Activated CD8-positive, alpha-beta memory T cell treated with anti-CD3 and anti-CD28 coated beads, Interleukin-2, amount 50 U/mL, for 4 hours (primary cell): ENCODE data around the gene ZNF879.
A peak's percentile ranks its signal among the peaks of the same experiment; 100 is the strongest.

Experiments used
- DNase-seq: peaks from one replicate; pipeline ENCODE4 v3.0.0-alpha.2; 2020

ZNF879 gene

GRCh38 chr5:179023528-179024189 lies at the start of gene ZNF879:
TSS of gene ZNF879 (plus strand) at chr5:179023804. CDS start at chr5:179025005, 1,201 bp downstream.
- DNase-seq: peak; percentile 93

- no peak for DNase-seq
Observed at GRCh38 chr5:178981381-178981780, 42.2 kb upstream of the ZNF879 start.

- no peak for DNase-seq
Observed at GRCh38 chr5:178982941-178983340, 40.7 kb upstream of the ZNF879 start.

GRCh38 chr5:178983728-178984127 lies 39.9 kb upstream of the ZNF879 start:
- DNase-seq: no peak

- DNase-seq: no peak
Observed at GRCh38 chr5:178984145-178985072, 39.2 kb upstream of the ZNF879 start.

GRCh38 chr5:178986326-178986960 lies 37.2 kb upstream of the ZNF879 start:
- no peak for DNase-seq

- DNase-seq: no peak
Observed at GRCh38 chr5:178988436-178989220, 35.0 kb upstream of the ZNF879 start.

GRCh38 chr5:178989311-178989710 lies 34.3 kb upstream of the ZNF879 start:
- DNase-seq: no peak

- no peak for DNase-seq
Observed at GRCh38 chr5:178990491-178990890, 33.1 kb upstream of the ZNF879 start.

- no peak for DNase-seq
Observed at GRCh38 chr5:178991190-178992145, 32.1 kb upstream of the ZNF879 start.

GRCh38 chr5:178992291-178992895 lies 31.2 kb upstream of the ZNF879 start:
- DNase-seq: no peak

GRCh38 chr5:178993236-178993765 lies 30.3 kb upstream of the ZNF879 start:
- DNase-seq: no peak

GRCh38 chr5:178993955-178994579 lies 29.5 kb upstream of the ZNF879 start:
- no peak for DNase-seq

- no peak for DNase-seq
Observed at GRCh38 chr5:178994580-178995340, 28.8 kb upstream of the ZNF879 start, which contains the start of gene GRM6. TSS of gene GRM6 (minus strand) at chr5:178995320. CDS start at chr5:178994944, 376 bp downstream.

GRCh38 chr5:178995341-178995690 lies 28.3 kb upstream of the ZNF879 start:
- DNase-seq: no peak

- DNase-seq: no peak
Observed at GRCh38 chr5:178996156-178996555, 27.4 kb upstream of the ZNF879 start.

- DNase-seq: no peak
Observed at GRCh38 chr5:178997191-178997590, 26.4 kb upstream of the ZNF879 start.

- no peak for DNase-seq
Observed at GRCh38 chr5:178998441-178998840, 25.2 kb upstream of the ZNF879 start.

GRCh38 chr5:179006564-179006963 lies 17.0 kb upstream of the ZNF879 start:
- no peak for DNase-seq

- no peak for DNase-seq
Observed at GRCh38 chr5:179008667-179009066, 14.9 kb upstream of the ZNF879 start.
